Measurements from ENCODE around the gene USB1.

DNA sequence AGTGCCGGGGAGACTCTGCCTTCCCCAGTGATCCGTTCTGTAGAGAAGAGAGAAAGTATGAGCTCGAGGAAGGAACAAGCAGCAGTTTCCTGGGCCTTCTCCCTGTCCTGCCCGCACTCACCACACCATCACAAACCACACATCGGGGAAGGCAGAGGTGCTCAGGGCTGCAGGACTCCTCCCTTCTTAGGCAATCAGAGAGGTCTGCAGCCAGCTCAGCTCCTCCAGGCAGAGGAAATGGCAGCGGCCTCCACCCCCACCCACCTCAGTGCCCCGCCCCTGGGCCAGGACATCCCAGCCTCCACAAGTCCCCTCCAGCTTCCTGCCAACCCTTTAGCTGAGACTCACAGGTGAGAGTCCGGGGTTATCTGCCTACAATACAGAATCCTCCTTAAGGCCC lies 2.7 kb upstream of the USB1 start:
- TF ChIP-seq, protein P1, sequence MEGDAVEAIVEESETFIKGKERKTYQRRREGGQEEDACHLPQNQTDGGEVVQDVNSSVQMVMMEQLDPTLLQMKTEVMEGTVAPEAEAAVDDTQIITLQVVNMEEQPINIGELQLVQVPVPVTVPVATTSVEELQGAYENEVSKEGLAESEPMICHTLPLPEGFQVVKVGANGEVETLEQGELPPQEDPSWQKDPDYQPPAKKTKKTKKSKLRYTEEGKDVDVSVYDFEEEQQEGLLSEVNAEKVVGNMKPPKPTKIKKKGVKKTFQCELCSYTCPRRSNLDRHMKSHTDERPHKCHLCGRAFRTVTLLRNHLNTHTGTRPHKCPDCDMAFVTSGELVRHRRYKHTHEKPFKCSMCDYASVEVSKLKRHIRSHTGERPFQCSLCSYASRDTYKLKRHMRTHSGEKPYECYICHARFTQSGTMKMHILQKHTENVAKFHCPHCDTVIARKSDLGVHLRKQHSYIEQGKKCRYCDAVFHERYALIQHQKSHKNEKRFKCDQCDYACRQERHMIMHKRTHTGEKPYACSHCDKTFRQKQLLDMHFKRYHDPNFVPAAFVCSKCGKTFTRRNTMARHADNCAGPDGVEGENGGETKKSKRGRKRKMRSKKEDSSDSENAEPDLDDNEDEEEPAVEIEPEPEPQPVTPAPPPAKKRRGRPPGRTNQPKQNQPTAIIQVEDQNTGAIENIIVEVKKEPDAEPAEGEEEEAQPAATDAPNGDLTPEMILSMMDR (IDR thresholded peaks at IDR 0.05) = no peak
- TF ChIP-seq POLR2A (IDR thresholded peaks at IDR 0.05) (no peak), EP300 (IDR thresholded peaks at IDR 0.05; ENCODE audit: low read depth) (no peak)
